GM12872 (cell line): Measurements from ENCODE around the gene PHYHIPL.

Source experiments
- TF ChIP-seq, protein P1 (sequence below): IDR thresholded peaks from 3 replicates; pipeline ENCODE4 v1.5.1; 2011; ENCODE audit warnings: low read depth, mild to moderate bottlenecking, low read length, moderate library complexity; ENCODE audit not compliant: insufficient read depth

The PHYHIPL gene

DNA sequence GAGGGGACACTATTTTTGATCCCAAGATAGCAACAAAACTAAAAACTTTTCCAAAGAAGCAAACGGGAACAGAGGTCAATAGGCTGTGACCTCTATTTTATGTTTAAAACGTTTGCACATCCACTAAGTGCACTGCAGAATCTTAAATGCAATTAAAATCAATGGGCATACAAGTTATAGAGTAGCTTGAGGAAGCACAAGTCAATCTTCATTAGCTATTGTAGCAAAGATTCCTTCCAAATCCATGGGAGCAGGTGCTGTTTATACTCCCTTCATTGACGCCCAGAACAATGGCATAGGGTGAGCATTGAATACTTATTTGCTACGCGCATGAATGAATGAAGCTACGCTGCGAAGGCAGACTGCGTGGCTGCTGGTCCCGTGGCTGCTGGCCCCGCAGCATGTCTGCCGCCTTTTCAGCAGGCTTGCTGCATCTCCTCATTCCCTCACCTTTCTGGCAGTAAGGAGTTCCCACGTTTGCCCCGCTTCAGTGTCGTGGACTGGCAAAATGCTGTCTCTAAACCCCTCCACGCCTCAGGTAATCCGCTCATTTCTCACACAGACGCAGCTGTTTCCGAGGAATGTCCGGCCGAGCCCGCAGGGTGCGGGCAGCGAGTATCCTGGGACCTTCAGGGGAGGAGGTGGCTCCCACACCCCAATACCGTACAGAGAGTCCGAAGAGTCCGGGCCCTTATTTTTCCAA lies 754 bp upstream of the PHYHIPL start:
- TF ChIP-seq, protein P1, sequence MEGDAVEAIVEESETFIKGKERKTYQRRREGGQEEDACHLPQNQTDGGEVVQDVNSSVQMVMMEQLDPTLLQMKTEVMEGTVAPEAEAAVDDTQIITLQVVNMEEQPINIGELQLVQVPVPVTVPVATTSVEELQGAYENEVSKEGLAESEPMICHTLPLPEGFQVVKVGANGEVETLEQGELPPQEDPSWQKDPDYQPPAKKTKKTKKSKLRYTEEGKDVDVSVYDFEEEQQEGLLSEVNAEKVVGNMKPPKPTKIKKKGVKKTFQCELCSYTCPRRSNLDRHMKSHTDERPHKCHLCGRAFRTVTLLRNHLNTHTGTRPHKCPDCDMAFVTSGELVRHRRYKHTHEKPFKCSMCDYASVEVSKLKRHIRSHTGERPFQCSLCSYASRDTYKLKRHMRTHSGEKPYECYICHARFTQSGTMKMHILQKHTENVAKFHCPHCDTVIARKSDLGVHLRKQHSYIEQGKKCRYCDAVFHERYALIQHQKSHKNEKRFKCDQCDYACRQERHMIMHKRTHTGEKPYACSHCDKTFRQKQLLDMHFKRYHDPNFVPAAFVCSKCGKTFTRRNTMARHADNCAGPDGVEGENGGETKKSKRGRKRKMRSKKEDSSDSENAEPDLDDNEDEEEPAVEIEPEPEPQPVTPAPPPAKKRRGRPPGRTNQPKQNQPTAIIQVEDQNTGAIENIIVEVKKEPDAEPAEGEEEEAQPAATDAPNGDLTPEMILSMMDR, result no peak

DNA sequence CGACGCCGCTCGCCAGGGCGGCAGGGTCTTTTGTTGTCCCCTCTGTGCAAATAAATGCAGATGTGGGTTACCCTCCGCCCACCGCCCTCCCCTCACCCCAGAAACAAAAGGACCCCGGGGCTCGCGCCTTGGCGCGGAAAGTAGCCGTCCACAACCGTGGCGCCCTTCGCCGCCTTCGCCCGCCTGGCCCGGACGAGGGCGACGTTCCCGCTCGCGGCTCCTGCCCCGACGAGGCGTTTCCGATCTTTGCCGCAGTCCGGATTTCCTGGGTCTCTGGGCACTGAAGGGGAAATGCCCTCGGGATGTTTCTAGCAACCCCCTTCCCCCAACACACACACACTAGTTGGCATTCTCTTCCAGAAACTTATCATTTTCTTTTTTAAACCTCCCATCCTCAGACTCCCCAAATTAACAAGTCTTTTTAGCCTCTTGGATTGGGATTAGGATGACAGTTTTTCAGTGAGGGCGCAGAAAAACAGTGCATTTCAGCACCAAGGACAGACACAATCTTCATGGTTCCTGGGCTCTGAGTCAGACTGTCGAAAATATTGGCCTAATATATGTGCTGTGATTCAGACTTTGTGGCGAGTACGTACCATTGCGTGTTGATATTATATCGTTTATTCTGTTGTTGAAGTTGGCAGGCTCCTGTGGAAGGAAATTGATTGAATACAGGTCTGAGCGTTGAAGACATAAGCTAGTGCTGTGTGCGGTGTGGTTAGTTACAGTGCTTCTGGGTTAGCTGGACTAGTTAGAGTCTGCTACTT lies 771 bp downstream of the PHYHIPL start:
- TF ChIP-seq, protein P1, result no peak

DNA sequence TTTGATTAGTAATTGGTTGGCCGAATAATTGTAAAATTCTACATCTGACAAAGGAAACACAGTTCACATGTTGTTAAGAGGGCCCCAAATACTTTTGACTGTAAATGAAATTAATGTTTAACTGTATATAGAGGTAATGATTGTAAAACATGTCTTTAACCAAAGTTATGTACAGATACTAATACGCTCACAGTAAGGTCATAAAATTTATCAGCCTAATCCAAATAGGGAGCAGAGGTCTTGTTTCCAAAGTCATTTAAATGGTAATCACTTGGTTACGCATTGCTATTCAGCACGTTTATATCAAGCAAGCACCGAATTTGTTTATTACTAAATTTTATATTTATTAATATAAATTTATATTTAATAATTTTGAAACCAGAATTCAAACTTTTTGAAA lies 1.4 kb downstream of the PHYHIPL start:
- TF ChIP-seq, protein P1, result no peak

DNA sequence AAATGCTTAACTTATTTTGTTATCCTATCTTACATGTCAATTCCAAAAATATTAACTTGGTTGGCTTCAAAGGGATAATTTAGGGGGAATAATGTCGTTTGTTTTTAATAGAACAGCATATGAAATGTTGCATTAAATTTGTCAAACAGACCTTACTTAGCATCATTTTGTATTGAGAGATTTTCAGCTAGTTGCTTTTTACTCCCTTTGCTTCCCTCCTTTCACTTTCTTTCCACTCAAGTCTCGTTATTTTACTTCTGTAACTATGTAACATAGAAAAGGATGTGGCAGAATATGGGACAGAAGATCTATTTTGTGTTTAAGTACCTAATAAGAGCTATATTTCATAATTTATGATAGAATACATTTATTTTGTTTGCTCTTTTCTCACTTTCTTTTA lies 2.6 kb downstream of the PHYHIPL start:
- TF ChIP-seq, protein P1, result no peak

DNA sequence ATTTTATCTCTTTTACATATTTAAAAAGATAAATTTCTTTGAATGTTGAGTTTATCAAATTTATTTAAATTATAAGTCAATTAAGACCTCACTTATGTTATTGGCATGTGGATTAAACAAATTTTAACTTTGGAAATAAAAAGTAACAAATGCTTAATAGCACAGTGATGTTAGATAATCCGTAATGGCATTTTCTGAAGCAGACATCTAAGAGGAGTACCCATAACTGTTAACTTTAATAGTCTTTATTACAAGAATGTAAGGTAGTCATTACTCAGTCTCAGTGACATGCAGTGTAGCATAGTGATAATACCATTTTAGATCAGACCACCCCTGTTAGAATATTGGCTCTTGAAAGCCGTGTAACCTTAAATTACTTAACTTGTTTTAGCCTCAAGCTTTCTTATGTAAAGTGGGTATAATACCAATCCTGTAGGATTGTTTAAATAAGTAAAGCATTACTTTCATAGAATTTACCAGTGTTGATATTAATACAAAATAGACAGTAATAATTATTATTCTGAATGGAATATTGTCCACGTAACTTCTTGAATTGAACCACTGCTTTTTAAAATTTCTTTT lies 4.3 kb downstream of the PHYHIPL start:
- TF ChIP-seq, protein P1, result no peak

DNA sequence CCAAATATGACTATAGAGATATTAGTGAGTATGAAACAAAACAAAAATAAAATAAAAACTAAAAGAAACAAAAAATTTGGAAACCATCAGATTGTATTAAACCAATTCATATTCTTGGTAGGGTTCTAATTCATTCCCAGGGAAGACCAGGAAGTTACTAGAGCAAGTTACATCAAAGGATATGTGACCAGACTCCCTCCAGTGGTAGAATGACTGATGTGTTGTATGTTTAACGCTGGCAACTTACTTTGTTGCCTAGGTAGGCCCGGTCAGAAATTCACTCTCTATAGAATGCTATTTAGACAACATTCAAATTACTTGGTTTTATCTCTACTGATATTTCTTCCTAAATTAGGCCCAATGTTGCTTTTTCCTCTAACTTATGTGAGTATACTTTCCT lies 5.2 kb downstream of the PHYHIPL start:
- TF ChIP-seq, protein P1, result peak; percentile 59

DNA sequence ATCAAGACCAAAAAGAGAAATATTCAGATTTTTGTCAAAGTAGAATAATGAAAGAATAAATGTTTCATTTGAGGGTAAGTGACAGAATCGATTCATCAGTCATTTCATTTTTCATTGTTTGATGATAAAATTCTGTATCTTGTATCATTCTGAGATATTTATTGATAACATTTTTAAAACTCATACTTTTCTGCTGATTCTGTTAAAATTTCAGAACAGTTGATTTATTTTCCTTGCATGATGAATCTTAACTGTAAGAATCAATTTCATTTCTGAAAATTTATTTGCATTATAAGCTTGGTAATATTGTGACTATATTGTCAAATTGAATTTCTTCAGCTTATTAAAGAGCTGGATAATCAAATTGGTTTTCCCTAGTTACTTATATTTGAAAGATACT lies 13.9 kb downstream of the PHYHIPL start:
- TF ChIP-seq, protein P1, result no peak
